ENCODE data around the gene AGRN. TPM values are rescaled to one million over a fixed set of nuclear protein-coding genes. Genes with fewer than 3 reads are reported as not detected.
A peak's percentile ranks its signal among the peaks of the same experiment; 100 is the strongest.

AGRN gene
- total and polyA plus RNA-seq, 8 donors: 3.5 to 459 (median 50.5) TPM

DNA sequence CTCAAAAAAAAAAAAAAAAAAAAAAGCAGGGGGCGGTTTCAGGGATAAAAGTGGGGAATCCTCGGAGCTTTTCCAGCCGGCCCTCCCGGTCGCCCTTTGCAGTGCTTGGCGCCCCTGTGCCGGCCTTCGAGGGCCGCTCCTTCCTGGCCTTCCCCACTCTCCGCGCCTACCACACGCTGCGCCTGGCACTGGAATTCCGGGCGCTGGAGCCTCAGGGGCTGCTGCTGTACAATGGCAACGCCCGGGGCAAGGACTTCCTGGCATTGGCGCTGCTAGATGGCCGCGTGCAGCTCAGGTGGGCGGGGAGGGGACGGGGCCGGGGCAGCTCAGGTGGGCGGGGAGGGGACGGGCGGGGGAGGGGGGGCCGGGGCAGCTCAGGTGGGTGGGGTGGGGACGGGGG is 28.8 kb downstream of the AGRN start:
- Histone ChIP-seq H3K36me3 (peaks cover 29 to 95% (median 85%) of the 10 kb centered on the region in 4 donors), H3K27me3 (no peaks in the 10 kb centered on the region), H3K4me3 (no peak overlapping the region), H3K4me1 (no peaks in the 10 kb centered on the region), H3K9me3 (no peaks in the 10 kb centered on the region), H3K27ac (no peak overlapping the region)
- DNase-seq: no peak
- no peak for TF ChIP-seq POLR2A (IDR thresholded peaks at IDR 0.05)
- TF ChIP-seq EP300 (IDR thresholded peaks at IDR 0.05): no peak
- no peak for TF ChIP-seq POLR2AphosphoS5 (IDR thresholded peaks at IDR 0.05)
- TF ChIP-seq, protein P1, sequence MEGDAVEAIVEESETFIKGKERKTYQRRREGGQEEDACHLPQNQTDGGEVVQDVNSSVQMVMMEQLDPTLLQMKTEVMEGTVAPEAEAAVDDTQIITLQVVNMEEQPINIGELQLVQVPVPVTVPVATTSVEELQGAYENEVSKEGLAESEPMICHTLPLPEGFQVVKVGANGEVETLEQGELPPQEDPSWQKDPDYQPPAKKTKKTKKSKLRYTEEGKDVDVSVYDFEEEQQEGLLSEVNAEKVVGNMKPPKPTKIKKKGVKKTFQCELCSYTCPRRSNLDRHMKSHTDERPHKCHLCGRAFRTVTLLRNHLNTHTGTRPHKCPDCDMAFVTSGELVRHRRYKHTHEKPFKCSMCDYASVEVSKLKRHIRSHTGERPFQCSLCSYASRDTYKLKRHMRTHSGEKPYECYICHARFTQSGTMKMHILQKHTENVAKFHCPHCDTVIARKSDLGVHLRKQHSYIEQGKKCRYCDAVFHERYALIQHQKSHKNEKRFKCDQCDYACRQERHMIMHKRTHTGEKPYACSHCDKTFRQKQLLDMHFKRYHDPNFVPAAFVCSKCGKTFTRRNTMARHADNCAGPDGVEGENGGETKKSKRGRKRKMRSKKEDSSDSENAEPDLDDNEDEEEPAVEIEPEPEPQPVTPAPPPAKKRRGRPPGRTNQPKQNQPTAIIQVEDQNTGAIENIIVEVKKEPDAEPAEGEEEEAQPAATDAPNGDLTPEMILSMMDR (IDR thresholded peaks at IDR 0.05): no peak
- 81 to 93% (median 84%) methylated on average over 19 to 26 of the region's 28 CpGs for WGBS, 5 donors
- intact Hi-C loops (cut with DNase I; ENCODE audit: low total_unique reads): no loop called here

DNA sequence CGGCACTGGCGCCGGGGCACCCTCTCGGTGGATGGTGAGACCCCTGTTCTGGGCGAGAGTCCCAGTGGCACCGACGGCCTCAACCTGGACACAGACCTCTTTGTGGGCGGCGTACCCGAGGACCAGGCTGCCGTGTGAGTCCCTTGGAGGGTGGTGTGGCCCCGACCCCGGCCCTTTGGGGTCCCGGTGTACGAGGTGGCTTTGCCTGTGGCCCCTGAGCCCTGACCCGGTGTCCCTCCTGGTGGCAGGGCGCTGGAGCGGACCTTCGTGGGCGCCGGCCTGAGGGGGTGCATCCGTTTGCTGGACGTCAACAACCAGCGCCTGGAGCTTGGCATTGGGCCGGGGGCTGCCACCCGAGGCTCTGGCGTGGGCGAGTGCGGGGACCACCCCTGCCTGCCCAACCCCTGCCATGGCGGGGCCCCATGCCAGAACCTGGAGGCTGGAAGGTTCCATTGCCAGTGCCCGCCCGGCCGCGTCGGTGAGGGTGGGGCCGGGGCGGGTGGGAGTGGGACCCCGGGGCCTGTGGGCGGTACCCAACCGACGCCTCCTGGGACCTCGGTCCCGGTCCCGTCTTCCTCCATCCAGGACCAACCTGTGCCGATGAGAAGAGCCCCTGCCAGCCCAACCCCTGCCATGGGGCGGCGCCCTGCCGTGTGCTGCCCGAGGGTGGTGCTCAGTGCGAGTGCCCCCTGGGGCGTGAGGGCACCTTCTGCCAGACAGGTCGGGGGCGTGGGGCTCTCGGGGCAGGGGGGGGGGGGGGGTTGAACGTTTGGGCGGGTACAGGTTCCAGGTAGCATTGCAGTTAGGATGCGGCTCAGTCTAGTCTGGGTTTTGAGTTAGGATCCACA is 29.6 kb downstream of the AGRN start:
- Histone ChIP-seq H3K36me3 (peaks cover 29 to 95% (median 85%) of the 10 kb centered on the region in 4 donors), H3K4me1 (no peaks in the 10 kb centered on the region), H3K27ac (no peak overlapping the region), H3K4me3 (no peak overlapping the region), H3K27me3 (no peaks in the 10 kb centered on the region), H3K9me3 (no peaks in the 10 kb centered on the region)
- 90 to 93% (median 92%) methylated on average over 5 to 57 of the region's 57 CpGs for WGBS, 5 donors
- intact Hi-C loops (cut with DNase I; ENCODE audit: low total_unique reads): loop anchor here (5.0 kb wide), 1 partner anchor 72 kb away; no protein-coding TSS in a partner anchor
- TF ChIP-seq POLR2AphosphoS5 (IDR thresholded peaks at IDR 0.05): no peak
- TF ChIP-seq POLR2A (IDR thresholded peaks at IDR 0.05): no peak
- no peak for TF ChIP-seq EP300 (IDR thresholded peaks at IDR 0.05)
- TF ChIP-seq, protein P1 (IDR thresholded peaks at IDR 0.05): no peak
- DNase-seq: no peak

DNA sequence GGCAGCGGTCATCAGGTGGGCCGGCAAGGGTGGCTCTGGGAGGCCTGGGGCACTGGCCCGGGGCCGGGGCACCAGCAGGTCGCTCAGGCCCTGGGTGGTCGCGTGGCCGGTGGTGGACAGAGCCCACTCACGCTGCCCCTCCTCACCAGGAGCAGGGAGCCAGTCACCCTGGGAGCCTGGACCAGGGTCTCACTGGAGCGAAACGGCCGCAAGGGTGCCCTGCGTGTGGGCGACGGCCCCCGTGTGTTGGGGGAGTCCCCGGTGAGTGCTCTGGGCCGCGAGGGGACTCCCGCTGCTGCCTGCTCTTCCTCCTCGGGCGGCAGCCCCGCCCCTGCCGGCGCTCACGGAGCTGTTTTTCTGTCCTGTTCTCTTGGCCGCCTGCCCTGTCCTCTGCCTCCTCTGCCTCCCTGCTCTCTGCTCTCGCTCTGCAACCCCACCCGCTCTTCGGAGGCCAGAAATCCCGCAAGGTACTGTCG is 30.7 kb downstream of the AGRN start:
- intact Hi-C loops (cut with DNase I; ENCODE audit: low total_unique reads): loop anchor here (5.0 kb wide), 1 partner anchor 73 kb away; no protein-coding TSS in a partner anchor
- no peaks in the 10 kb centered on the region for H3K9me3 ChIP-seq
- TF ChIP-seq, protein P1 (IDR thresholded peaks at IDR 0.05): no peak
- TF ChIP-seq POLR2A (IDR thresholded peaks at IDR 0.05) (no peak), EP300 (IDR thresholded peaks at IDR 0.05) (no peak), POLR2AphosphoS5 (IDR thresholded peaks at IDR 0.05) (no peak)
- H3K36me3 ChIP-seq: peaks cover 26 to 95% (median 85%) of the 10 kb centered on the region in 4 donors
- H3K27me3 ChIP-seq: no peaks in the 10 kb centered on the region
- WGBS, 5 donors: 63 to 88% (median 80%) methylated on average over 27 to 32 of the region's 32 CpGs
- H3K4me1 ChIP-seq: no peaks in the 10 kb centered on the region
- no peak overlapping the region for H3K4me3 ChIP-seq
- no peak overlapping the region for H3K27ac ChIP-seq
- peak in 1 of 2 donors; percentile 53 for DNase-seq

GRCh38 chr1:1051127-1051810 is 31.3 kb downstream of the AGRN start:
- intact Hi-C loops (cut with DNase I; ENCODE audit: low total_unique reads): loop anchor here (5.0 kb wide), 1 partner anchor 74 kb away; no protein-coding TSS in a partner anchor
- TF ChIP-seq, protein P1 (IDR thresholded peaks at IDR 0.05): no peak
- TF ChIP-seq POLR2AphosphoS5 (IDR thresholded peaks at IDR 0.05): no peak
- TF ChIP-seq POLR2A (IDR thresholded peaks at IDR 0.05): no peak
- TF ChIP-seq EP300 (IDR thresholded peaks at IDR 0.05): no peak
- no peaks in the 10 kb centered on the region for H3K9me3 ChIP-seq
- H3K4me1 ChIP-seq: no peaks in the 10 kb centered on the region
- H3K27me3 ChIP-seq: no peaks in the 10 kb centered on the region
- no peak overlapping the region for H3K27ac ChIP-seq
- peaks cover 26 to 93% (median 78%) of the 10 kb centered on the region in 4 donors for H3K36me3 ChIP-seq
- WGBS, 5 donors: 84 to 92% (median 88%) methylated on average over 15 to 46 of the region's 46 CpGs
- H3K4me3 ChIP-seq: no peak overlapping the region
- DNase-seq: no peak
